HG03460 (cell line): ENCODE measurements around the gene SERPINB3.
"Not testable (repeated sequence)": the region's sequence is repeated elsewhere in the genome, so short reads cannot be mapped to it uniquely, and the experiment has no call there.

Source experiments
- ATAC-seq: cut with Tn5 transposase; IDR thresholded peaks from one replicate; pipeline ENCODE4 v1.9.1; 2021; ENCODE audit not compliant: unreplicated experiment

Gene SERPINB3

GRCh38 chr18:63661750-63662149 lies at the start of gene SERPINB3:
Gene SERPINB3 (minus strand): TSS chr18:63661893. CDS start chr18:63661216, 677 bp downstream.
- not testable (repeated sequence) for ATAC-seq

DNA sequence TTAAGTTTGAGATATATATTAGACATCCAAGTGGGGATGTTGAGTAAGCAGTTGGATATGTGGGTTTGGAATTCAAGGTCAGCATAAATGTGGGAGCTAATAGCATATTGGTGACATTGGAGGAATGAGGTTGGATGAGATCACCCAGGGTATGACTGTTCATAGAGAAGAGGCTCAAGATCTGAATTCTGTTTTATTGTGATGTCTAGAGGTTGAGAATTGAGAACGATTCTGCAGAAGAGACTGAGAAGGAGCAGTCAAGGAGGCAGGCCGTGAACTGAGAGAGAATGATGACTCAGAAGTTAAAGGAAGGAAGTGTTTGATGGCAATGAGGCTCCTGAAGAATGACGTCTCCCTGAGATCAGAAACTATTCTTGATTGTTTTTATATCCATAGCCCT lies 47.0 kb upstream of the SERPINB3 start:
- ATAC-seq: no peak

GRCh38 chr18:63707816-63708215 lies 46.1 kb upstream of the SERPINB3 start:
- ATAC-seq: no peak

DNA sequence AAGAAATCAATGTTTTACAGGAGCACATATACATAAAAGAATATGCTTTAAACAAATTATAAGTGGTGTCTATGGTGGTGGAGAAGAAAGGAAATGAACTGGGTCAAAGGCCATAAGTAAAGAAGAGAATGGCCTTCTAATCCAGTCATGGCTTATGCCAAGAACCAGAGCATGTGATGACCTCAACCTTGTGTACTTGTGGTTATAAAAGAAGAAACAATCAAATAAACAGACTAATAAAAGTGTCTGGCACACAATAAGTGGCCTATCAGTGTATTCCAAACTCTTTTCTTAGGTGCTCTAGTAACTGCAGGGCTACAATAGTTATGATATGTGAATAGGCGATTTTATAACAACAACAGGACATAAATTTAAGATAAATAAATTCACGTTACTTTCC lies 43.7 kb upstream of the SERPINB3 start:
- ATAC-seq: no peak

GRCh38 chr18:63702660-63703059 lies 41.0 kb upstream of the SERPINB3 start, which contains the start of gene SERPINB11:
Gene SERPINB11 (plus strand): TSS chr18:63702960. CDS start chr18:63710194, 7,234 bp downstream.
- ATAC-seq: no peak

DNA sequence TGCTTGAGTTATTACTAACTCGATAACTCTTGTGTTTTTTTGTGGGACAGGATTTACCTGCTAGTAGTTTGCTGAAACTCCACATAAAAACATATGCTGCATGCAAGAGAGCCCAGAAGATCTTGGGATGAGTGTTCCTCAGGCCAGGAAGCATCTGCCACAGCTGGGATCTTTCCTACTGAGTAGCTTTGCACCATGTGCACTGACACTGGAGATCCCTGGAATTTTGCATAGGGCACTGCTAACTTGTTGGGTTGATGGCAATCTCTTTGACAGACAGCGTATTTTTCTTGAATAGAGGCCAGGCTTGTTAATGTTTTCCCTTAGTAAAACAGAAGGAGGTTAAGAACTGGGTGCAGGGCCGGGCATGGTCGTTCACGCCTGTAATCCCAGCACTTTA lies 40.3 kb upstream of the SERPINB3 start:
- ATAC-seq: no peak

DNA sequence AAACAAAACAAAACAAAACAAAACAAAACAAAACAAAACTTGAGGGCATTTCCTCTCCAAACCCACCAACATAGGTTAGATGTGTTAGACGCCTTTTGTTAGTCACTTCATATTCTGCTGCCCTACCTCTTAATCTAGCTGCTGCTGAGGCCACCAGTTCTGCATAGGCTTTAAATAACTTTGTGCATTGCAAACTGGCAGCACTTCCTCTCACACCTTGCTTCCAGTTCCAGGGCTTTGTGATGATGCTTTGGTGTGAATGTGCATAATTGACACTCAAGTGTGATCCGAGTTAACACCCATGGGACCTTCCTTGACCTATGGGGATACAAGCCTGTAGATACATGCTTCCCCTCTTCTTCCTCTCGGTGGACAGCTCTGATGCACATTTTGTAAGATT lies 38.8 kb upstream of the SERPINB3 start:
- no peak for ATAC-seq

DNA sequence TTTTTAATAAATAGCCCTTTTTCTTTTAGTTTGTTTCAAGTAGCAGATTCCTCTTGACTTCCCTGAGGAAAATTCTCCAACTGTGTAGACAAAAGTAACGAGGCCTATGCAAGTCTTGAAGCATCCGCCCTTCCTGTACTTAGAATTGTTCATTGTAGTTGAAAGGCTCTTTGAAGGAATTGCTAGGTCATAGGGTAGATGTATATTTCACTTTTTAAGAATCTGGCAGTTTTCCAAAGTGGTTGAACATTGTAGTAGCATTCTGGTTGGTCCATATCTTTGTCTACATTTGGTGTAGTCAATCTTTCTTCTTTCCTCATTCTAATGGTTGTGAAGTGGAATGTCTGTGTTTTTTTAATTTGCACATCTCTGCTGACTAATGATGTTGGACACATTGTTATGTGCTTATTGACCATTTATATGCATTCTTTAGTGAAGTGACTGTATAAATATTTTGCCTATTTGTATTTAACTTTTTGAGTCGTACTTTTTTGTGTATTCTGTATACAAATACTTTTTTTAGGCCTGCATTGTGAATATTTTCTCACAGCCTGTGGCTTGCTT lies 35.5 kb upstream of the SERPINB3 start:
- ATAC-seq: no peak

- ATAC-seq: no peak
These were observed 27.4 kb upstream of the SERPINB3 start for GRCh38 chr18:63689064-63689463.

- ATAC-seq: no peak
These were observed 25.2 kb upstream of the SERPINB3 start for GRCh38 chr18:63686871-63687270.

- ATAC-seq: no peak
These were observed 23.0 kb upstream of the SERPINB3 start for GRCh38 chr18:63684718-63685117.

GRCh38 chr18:63683890-63684289 lies 22.2 kb upstream of the SERPINB3 start:
- ATAC-seq: no peak

- ATAC-seq: no peak
These were observed 21.5 kb upstream of the SERPINB3 start for GRCh38 chr18:63683152-63683551.

- no peak for ATAC-seq
These were observed 20.0 kb upstream of the SERPINB3 start for GRCh38 chr18:63681449-63682340.

DNA sequence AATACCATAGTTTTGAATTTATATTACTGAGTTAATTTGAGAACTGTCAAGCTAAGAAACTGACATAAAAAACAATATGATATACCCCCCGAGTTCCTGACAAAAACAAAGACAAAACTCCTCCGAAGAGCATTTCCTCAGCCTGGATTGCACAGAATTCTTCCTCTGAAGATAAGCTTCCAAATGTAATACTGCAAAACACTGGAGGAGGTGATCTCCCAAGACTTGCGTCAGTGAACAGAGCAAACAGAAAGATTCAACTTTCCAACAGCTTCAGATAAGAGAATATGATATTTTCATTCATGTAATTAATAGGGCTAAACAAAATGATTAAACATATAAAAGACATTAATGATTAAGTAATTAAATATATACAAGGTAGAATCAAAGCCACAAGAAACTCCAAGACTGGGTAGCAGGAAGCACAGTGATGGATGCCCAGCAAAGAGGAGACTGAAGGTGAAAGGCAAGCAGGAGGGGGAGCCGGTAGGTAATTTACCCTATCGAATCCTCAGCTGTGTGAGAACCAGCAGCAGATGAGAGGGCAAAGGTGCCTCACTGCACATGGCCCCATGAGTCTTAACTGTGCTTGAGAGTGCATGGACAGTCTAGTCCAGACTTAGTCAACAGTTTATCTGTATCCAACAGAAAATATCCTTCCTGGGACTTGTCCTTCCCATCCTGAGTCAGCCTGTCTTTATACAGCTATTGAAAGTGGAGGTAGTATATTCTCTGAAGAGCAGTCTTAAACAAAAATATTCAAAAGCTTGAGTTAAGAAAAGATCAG lies 18.3 kb upstream of the SERPINB3 start:
- ATAC-seq: no peak

DNA sequence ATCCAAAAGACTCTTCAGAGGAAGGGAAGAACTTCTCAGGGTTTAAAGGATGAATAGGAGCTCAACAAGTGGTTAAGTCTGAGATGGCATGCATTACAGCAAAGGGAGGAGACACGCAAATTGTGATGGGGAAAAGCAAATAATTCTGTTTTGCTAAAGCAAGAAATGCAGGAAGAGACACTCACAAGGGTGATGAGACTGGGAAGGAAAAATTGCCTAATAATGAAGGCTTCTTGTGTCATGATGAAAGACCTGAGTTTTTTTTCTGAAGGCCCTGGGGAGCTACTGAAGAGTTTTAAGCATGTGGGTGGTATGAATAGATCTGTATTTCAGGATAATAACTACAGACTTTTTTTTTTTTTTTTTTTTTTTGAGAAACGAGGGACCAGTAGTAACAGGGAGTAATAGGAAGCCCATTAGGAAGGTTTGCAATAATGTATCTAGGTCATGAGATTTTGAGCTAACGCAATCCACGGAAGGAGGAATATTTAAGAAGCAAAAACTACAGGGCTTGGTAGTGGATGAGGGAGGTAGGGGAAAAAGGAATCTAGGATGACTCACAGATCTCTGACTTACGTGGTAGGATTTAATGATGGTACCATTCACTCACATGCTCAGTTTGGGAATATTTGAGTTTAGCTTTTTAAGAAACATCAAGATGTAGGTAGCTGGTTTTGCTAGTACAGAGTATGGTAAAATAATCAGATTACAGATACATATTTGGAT lies 16.0 kb upstream of the SERPINB3 start:
- no peak for ATAC-seq

DNA sequence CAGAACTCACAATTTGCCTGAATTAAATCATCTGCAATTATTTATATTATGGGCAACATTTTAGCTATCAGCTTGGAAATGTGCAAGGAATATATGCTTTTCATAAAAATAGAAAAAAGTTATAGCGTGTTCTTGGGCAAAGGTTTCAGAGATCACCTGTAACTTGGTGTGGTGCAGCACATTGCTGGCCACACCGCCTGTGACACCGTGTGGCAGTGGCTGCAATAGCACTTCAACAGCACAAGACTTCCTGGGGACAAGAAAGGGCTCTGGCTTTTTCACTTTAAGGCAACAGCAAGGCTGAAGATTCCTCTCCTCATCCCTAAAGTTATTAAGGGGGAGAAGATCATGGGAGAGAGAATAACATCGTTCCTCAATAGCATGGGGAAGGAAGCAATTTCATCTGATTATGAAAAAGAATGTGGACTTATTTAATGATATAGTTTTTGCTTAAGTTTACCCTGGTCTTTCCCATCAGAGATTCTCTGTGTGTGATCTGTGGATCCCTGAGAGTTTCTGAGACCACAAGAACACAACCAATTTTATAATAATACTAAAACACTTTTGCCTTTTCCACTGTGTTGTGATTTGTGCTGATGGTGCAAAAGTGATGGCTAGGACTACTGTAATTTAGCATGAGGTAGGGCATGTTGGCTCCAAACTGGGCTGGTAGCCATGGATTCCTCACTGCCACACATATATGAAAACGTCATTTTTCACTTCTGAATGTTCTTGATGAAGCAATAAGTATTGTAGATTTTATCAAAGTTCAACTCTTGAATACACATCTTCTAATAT lies 15.0 kb upstream of the SERPINB3 start:
- no peak for ATAC-seq

DNA sequence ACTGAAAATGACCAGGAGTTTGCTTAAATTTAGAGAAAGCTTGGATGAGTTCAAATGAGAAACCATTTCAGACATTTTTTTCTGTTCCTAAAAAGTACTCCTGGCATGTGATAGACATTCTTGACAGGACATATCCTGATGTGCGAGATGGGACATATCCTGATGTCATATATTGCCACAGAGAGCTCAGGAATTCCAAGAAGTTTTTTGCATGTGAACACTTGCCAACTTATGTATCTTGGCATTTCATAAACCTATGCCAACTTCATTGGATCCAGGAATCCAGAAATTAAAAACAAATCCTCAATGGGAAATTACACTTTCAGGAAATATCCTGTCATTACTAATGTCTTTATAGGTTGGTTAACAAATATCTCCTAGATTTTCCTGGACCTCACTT lies 2.9 kb upstream of the SERPINB3 start:
- no peak for ATAC-seq

- not testable (repeated sequence) for ATAC-seq
These were observed 2.8 kb downstream of the SERPINB3 start for GRCh38 chr18:63658920-63659319.

DNA sequence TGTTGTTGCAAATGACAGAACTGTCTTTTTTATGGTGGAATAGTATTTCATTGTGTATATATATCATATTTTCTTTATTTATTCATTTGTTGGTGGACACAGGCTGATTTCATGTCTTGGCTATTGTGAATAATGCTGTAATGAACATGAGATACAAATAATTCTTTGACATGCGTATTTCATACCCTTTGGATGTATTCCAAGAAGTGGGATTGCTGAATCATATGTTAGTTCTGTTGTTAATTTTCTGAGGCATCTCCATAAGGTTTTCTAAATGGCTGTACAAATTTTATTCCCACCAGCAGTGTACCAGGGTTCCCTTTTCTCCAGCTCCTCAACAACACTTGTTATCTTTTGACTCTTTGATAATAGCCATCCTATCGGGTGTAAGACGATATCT lies 11.4 kb downstream of the SERPINB3 start:
- ATAC-seq: not testable (repeated sequence)
